OCI-LY7 (cell line): ENCODE measurements around the gene CDC25A. TPM values are rescaled to one million over a fixed set of nuclear protein-coding genes. Genes with fewer than 3 reads are reported as not detected.

ENCODE experiments used
- BruUV-seq: library from RNA; stranded (reverse); fragments of 400-500 nt; replicated peaks from 2 replicates; lab custom pipeline; 2021; lab: Mats Ljungman, UMichigan
- CTCF ChIA-PET: fragments of 300-600 bp; sonication (Branson Sonifier 250); formaldehyde crosslinking; loops from one replicate; lab custom pipeline; 2022; ENCODE audit warnings: antibody characterized with exemption; ENCODE audit not compliant: unreplicated experiment; lab: Charles Lee
- POLR2A ChIA-PET: fragments of 300-600 bp; sonication (Branson Sonifier 250); formaldehyde crosslinking; loops from one replicate; lab custom pipeline; 2022; ENCODE audit warnings: antibody characterized with exemption; lab: Charles Lee
- DNase-seq: peaks from one replicate; pipeline ENCODE4 v3.0.0-alpha.2; 2015; ENCODE audit warnings: low spot score
- H2AFZ ChIP-seq: fragments of 200-600 bp; sonication (generic), shearing (Covaris generic); 2 replicates; pipeline ENCODE4 v1.6.1; 2014; ENCODE audit warnings: mild to moderate bottlenecking, antibody characterized with exemption, low read length, moderate library complexity
- H3K27ac ChIP-seq: fragments of 200-600 bp; sonication (generic); 2 replicates; pipeline ENCODE4 v1.5.1; 2014; ENCODE audit warnings: mixed run types, low read depth, mild to moderate bottlenecking, moderate library complexity, low read length, inconsistent platforms; ENCODE audit not compliant: poor library complexity, severe bottlenecking
- H3K36me3 ChIP-seq: fragments of 200-600 bp; sonication (generic); 2 replicates; pipeline ENCODE4 v1.6.1; 2014; ENCODE audit warnings: mild to moderate bottlenecking, antibody characterized with exemption, low read length, moderate library complexity, mixed read lengths; ENCODE audit not compliant: insufficient read depth
- H3K4me1 ChIP-seq: fragments of 200-600 bp; sonication (generic); 2 replicates; pipeline ENCODE4 v1.5.1; 2014; ENCODE audit warnings: mild to moderate bottlenecking, low read length; ENCODE audit not compliant: insufficient read depth, poor library complexity, severe bottlenecking
- H3K4me2 ChIP-seq: fragments of 200-600 bp; sonication (generic); 2 replicates; pipeline ENCODE4 v1.6.1; 2014; ENCODE audit warnings: mild to moderate bottlenecking, low read length
- H3K4me3 ChIP-seq: fragments of 200-600 bp; sonication (generic); 2 replicates; pipeline ENCODE4 v1.5.1; 2014; ENCODE audit warnings: mild to moderate bottlenecking, low read depth, low read length; ENCODE audit not compliant: poor library complexity, severe bottlenecking
- H3K79me2 ChIP-seq: fragments of 200-600 bp; sonication (generic); 2 replicates; pipeline ENCODE4 v1.6.1; 2016; ENCODE audit warnings: low read depth, mild to moderate bottlenecking, low read length, moderate library complexity, mixed read lengths; ENCODE audit not compliant: insufficient read depth
- H3K9me2 ChIP-seq: fragments of 200-600 bp; sonication (generic); 2 replicates; pipeline ENCODE4 v1.6.1; 2016; ENCODE audit warnings: mild to moderate bottlenecking, low read length, mixed read lengths; ENCODE audit not compliant: insufficient read depth
- H3K9me3 ChIP-seq: fragments of 200-600 bp; sonication (generic); 2 replicates; pipeline ENCODE4 v1.6.1; 2014; ENCODE audit warnings: mild to moderate bottlenecking, mixed run types, low read length, mixed read lengths
- H4K20me1 ChIP-seq: fragments of 200-600 bp; sonication (generic); 2 replicates; pipeline ENCODE4 v1.6.1; 2014; ENCODE audit warnings: mild to moderate bottlenecking, antibody characterized with exemption, low read length, moderate library complexity, mixed read lengths; ENCODE audit not compliant: insufficient read depth
- EZH2phosphoT487 ChIP-seq: fragments of 200-600 bp; sonication (generic); IDR thresholded peaks from 2 replicates; pipeline ENCODE4 v1.6.1; 2018; ENCODE audit warnings: low read depth, borderline replicate concordance, mild to moderate bottlenecking, mixed run types, antibody characterized with exemption, low read length, moderate library complexity, mixed read lengths
- intact Hi-C: fragments of 100-400 bp; cut with micrococcal nuclease; formaldehyde crosslinking; loops from one replicate; pipeline ENCODE4 v1.10.0; 2022; ENCODE audit not compliant: unreplicated experiment
- total RNA-seq, 2 experiments: library from RNA; depleted of rRNA in 1 of 2; stranded (reverse); fragments of >200 nt in 1 of 2; shearing (Covaris generic) in 1 of 2; gene quantifications; 2 replicates each; pipeline ENCODE4 v1.2.3, GENCODE V29; 2014 to 2022
- TF ChIP-seq, protein P1 (sequence below): fragments of 200-600 bp; sonication (generic); conservative IDR thresholded peaks from 2 replicates; pipeline ENCODE4 v1.5.1; 2014; ENCODE audit warnings: mild to moderate bottlenecking, antibody characterized with exemption, low read length, moderate library complexity, mixed read lengths

Gene CDC25A
- total RNA-seq, 2 experiments from 2014 or later: 75.4 to 83.4 TPM

- no peak for DNase-seq
Observed at GRCh38 chr3:48142316-48142870, 45.8 kb downstream of the CDC25A start.

GRCh38 chr3:48141604-48142137 is 46.5 kb downstream of the CDC25A start:
- CTCF ChIA-PET: interaction anchor here (0.5 kb wide), 1 partner anchor 302 kb away, joined by 3 read pairs; no protein-coding TSS in a partner anchor
- no peak overlapping the region for H3K4me2 ChIP-seq
- H3K36me3 ChIP-seq: no peaks in the 10 kb centered on the region
- no TSS peak for BruUV-seq
- intact Hi-C loops: no loop called here
- no peak overlapping the region for H2AFZ ChIP-seq
- DNase-seq: no peak
- H3K4me3 ChIP-seq: no peak overlapping the region
- H3K9me2 ChIP-seq: no peaks in the 10 kb centered on the region
- TF ChIP-seq, protein P1, sequence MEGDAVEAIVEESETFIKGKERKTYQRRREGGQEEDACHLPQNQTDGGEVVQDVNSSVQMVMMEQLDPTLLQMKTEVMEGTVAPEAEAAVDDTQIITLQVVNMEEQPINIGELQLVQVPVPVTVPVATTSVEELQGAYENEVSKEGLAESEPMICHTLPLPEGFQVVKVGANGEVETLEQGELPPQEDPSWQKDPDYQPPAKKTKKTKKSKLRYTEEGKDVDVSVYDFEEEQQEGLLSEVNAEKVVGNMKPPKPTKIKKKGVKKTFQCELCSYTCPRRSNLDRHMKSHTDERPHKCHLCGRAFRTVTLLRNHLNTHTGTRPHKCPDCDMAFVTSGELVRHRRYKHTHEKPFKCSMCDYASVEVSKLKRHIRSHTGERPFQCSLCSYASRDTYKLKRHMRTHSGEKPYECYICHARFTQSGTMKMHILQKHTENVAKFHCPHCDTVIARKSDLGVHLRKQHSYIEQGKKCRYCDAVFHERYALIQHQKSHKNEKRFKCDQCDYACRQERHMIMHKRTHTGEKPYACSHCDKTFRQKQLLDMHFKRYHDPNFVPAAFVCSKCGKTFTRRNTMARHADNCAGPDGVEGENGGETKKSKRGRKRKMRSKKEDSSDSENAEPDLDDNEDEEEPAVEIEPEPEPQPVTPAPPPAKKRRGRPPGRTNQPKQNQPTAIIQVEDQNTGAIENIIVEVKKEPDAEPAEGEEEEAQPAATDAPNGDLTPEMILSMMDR: no peak
- no peak for TF ChIP-seq EZH2phosphoT487
- H3K79me2 ChIP-seq: no peaks in the 10 kb centered on the region
- H3K27ac ChIP-seq: no peak overlapping the region
- no peaks in the 10 kb centered on the region for H4K20me1 ChIP-seq
- no peaks in the 10 kb centered on the region for H3K9me3 ChIP-seq
- POLR2A ChIA-PET: no interaction called here
- no peaks in the 10 kb centered on the region for H3K4me1 ChIP-seq

More at GRCh38 chr3:48142316-48142870, 45.8 kb downstream of the CDC25A start:
- TF ChIP-seq, protein P1: no peak
- no peak for TF ChIP-seq EZH2phosphoT487
- ChIA-PET CTCF (no interaction called here), POLR2A (no interaction called here)
- Histone ChIP-seq H3K27ac (no peak overlapping the region), H4K20me1 (no peaks in the 10 kb centered on the region), H3K4me1 (no peaks in the 10 kb centered on the region), H2AFZ (no peak overlapping the region), H3K9me2 (no peaks in the 10 kb centered on the region), H3K9me3 (no peaks in the 10 kb centered on the region), H3K4me2 (no peak overlapping the region), H3K4me3 (no peak overlapping the region), H3K36me3 (no peaks in the 10 kb centered on the region), H3K79me2 (no peaks in the 10 kb centered on the region)
- intact Hi-C loops: no loop called here
- BruUV-seq: no TSS peak

GRCh38 chr3:48140936-48141603 is 47.1 kb downstream of the CDC25A start:
- Histone ChIP-seq H3K4me1 (no peaks in the 10 kb centered on the region), H3K9me2 (no peaks in the 10 kb centered on the region), H3K4me2 (no peak overlapping the region), H4K20me1 (no peaks in the 10 kb centered on the region), H3K27ac (no peak overlapping the region), H3K9me3 (no peaks in the 10 kb centered on the region), H3K4me3 (no peak overlapping the region), H3K79me2 (no peaks in the 10 kb centered on the region), H3K36me3 (no peaks in the 10 kb centered on the region), H2AFZ (no peak overlapping the region)
- BruUV-seq: no TSS peak
- POLR2A ChIA-PET: no interaction called here
- no peak for TF ChIP-seq EZH2phosphoT487
- TF ChIP-seq, protein P1: no peak
- CTCF ChIA-PET: interaction anchor here (0.5 kb wide), 1 partner anchor 302 kb away, joined by 3 read pairs; no protein-coding TSS in a partner anchor
- DNase-seq: no peak
- intact Hi-C loops: no loop called here
